Measurements from ENCODE around the gene UGT1A7. TPM values are rescaled to one million over a fixed set of nuclear protein-coding genes. Genes with fewer than 3 reads are reported as not detected.

The UGT1A7 gene
- polyA plus RNA-seq, 3 donors = not detected

DNA sequence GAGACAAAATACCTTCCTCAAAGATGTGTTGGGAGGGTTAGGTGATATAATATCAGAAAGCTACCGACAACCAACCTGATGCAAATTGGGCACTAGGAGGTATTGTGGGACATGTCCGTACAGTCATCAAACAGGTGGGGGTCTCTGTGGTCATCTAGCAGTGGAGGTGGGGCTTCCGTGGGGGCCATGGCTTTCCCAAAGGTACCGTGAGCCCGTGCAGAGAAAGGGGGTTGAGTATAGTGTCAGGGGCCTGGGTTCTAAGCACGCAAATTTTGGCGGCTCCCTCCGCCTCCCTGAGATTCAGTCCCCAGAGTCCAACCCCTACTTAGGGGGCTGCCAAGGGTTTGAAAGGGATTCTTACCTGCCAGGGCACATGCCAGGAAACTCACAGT lies 140.0 kb downstream of the UGT1A7 start:
- H4K20me1 ChIP-seq (ENCODE audit: insufficient read depth, low read length) = no peaks in the 10 kb centered on the region
- H3K9me3 ChIP-seq (replicated peaks in 1 of 2; ENCODE audit: control insufficient read depth in 1 of 2, insufficient read depth in 1 of 2, low read length in 2 of 2) = no peaks in the 10 kb centered on the region
- intact Hi-C loops (cut with micrococcal nuclease) = no loop called here
- H3K4me3 Mint-ChIP-seq = no peak overlapping the region
- H2AFZ ChIP-seq (ENCODE audit: insufficient read depth, low read depth, low read length, poor library complexity, severe bottlenecking) = no peak overlapping the region
- H3K4me1 Mint-ChIP-seq = peaks cover 7% of the 10 kb centered on the region
- H3K27ac Mint-ChIP-seq = no peak overlapping the region
- WGBS (ENCODE audit: insufficient coverage) = 100% methylated on average over 3 of the region's 8 CpGs
- H3K27ac ChIP-seq (ENCODE audit: low read depth in 1 of 2, low read length in 2 of 2) = no peak overlapping the region
- TF ChIP-seq, protein P1, sequence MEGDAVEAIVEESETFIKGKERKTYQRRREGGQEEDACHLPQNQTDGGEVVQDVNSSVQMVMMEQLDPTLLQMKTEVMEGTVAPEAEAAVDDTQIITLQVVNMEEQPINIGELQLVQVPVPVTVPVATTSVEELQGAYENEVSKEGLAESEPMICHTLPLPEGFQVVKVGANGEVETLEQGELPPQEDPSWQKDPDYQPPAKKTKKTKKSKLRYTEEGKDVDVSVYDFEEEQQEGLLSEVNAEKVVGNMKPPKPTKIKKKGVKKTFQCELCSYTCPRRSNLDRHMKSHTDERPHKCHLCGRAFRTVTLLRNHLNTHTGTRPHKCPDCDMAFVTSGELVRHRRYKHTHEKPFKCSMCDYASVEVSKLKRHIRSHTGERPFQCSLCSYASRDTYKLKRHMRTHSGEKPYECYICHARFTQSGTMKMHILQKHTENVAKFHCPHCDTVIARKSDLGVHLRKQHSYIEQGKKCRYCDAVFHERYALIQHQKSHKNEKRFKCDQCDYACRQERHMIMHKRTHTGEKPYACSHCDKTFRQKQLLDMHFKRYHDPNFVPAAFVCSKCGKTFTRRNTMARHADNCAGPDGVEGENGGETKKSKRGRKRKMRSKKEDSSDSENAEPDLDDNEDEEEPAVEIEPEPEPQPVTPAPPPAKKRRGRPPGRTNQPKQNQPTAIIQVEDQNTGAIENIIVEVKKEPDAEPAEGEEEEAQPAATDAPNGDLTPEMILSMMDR (IDR thresholded peaks at IDR 0.05) = no peak
- no peaks in the 10 kb centered on the region for H3K36me3 Mint-ChIP-seq
- H3K4me2 ChIP-seq (replicated peaks; ENCODE audit: extremely low read depth, low read length, poor library complexity, severe bottlenecking) = no peak overlapping the region
- no peaks in the 10 kb centered on the region for H3K79me2 ChIP-seq (ENCODE audit: insufficient read depth, low read length)
- H3K4me1 ChIP-seq (ENCODE audit: control insufficient read depth in 1 of 2, insufficient read depth in 2 of 2, low read length in 2 of 2) = peaks cover 4 to 8% of the 10 kb centered on the region in 2 donors
- H3K36me3 ChIP-seq (replicated peaks in 1 of 2; ENCODE audit: control insufficient read depth in 1 of 2, insufficient read depth in 2 of 2, low read length in 2 of 2) = no peaks in the 10 kb centered on the region
- H3K9ac ChIP-seq (ENCODE audit: insufficient read depth, low read length, poor library complexity, severe bottlenecking) = no peak overlapping the region
- no peak overlapping the region for H3K4me3 ChIP-seq (replicated peaks in 1 of 3; ENCODE audit: low read depth in 2 of 3, low read length in 3 of 3)
- DNase-seq = no peak
- H3K27me3 Mint-ChIP-seq (ENCODE audit: low read depth in 3 of 3) = peaks cover 3 to 6% (median 3%) of the 10 kb centered on the region in 3 donors
- peaks cover 0 to 6% (median 0%) of the 10 kb centered on the region in 7 donors for H3K9me3 Mint-ChIP-seq
- no peaks in the 10 kb centered on the region for H3K27me3 ChIP-seq (ENCODE audit: control insufficient read depth in 2 of 2, insufficient read depth in 2 of 2, low read length in 2 of 2)

DNA sequence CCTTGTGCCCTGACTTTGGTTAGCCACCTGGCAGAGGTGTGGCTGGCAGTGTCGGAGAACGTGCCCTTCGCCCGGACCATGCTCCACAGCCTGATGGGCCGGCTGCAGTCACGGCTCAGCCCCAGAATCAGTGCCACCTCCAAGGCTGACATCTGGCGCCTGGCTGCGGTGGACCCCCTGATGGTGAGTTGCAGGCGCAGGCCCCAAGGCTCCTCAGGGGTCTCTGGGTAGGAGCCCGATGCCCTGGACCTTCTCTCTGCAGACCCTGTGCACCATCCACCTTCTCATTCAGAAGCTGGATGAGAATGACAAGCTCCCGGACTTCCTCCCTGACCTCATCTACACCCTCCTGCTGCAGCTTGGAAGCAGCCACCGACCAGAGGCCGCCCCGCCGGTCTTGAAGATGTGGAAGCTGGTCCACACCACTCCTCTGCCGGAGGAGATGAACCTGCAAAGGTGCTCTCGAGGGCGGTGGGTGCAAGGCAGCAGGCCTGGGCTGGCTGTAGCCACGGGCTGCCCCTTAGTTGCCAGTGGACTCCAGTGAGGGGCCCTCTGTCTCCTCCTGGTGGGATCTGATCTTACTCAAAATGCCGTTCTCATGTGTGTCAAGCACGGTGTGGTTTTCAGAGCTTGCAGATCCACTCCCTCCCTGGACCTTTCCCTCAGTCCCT lies 140.5 kb downstream of the UGT1A7 start:
- no peak for DNase-seq
- peaks cover 7% of the 10 kb centered on the region for H3K4me1 Mint-ChIP-seq
- Histone ChIP-seq H3K9ac (ENCODE audit: insufficient read depth, low read length, poor library complexity, severe bottlenecking) (no peak overlapping the region), H3K9me3 (replicated peaks in 1 of 2; ENCODE audit: control insufficient read depth in 1 of 2, insufficient read depth in 1 of 2, low read length in 2 of 2) (no peaks in the 10 kb centered on the region), H2AFZ (ENCODE audit: insufficient read depth, low read depth, low read length, poor library complexity, severe bottlenecking) (no peak overlapping the region), H3K4me2 (replicated peaks; ENCODE audit: extremely low read depth, low read length, poor library complexity, severe bottlenecking) (no peak overlapping the region), H4K20me1 (ENCODE audit: insufficient read depth, low read length) (no peaks in the 10 kb centered on the region), H3K79me2 (ENCODE audit: insufficient read depth, low read length) (no peaks in the 10 kb centered on the region), H3K27me3 (ENCODE audit: control insufficient read depth in 2 of 2, insufficient read depth in 2 of 2, low read length in 2 of 2) (no peaks in the 10 kb centered on the region), H3K36me3 (replicated peaks in 1 of 2; ENCODE audit: control insufficient read depth in 1 of 2, insufficient read depth in 2 of 2, low read length in 2 of 2) (no peaks in the 10 kb centered on the region), H3K27ac (ENCODE audit: low read depth in 1 of 2, low read length in 2 of 2) (no peak overlapping the region), H3K4me1 (ENCODE audit: control insufficient read depth in 1 of 2, insufficient read depth in 2 of 2, low read length in 2 of 2) (peaks cover 4 to 8% of the 10 kb centered on the region in 2 donors), H3K4me3 (replicated peaks in 1 of 3; ENCODE audit: low read depth in 2 of 3, low read length in 3 of 3) (no peak overlapping the region)
- H3K9me3 Mint-ChIP-seq = peaks cover 0 to 7% (median 0%) of the 10 kb centered on the region in 7 donors
- intact Hi-C loops (cut with micrococcal nuclease) = no loop called here
- 94% methylated on average over 21 of the region's 21 CpGs for WGBS (ENCODE audit: insufficient coverage)
- no peak overlapping the region for H3K4me3 Mint-ChIP-seq
- TF ChIP-seq, protein P1 (IDR thresholded peaks at IDR 0.05) = no peak
- no peaks in the 10 kb centered on the region for H3K36me3 Mint-ChIP-seq
- no peak overlapping the region for H3K27ac Mint-ChIP-seq
- peaks cover 3 to 6% (median 4%) of the 10 kb centered on the region in 3 donors for H3K27me3 Mint-ChIP-seq (ENCODE audit: low read depth in 3 of 3)

Other genes with a start within 250 kb of the UGT1A7 start
- 10 to 100 TPM in 1 of 3 donors, 1 to 10 TPM in 2; 4.0 to 13.5 (median 5.1) TPM for gene USP40, start 115.1 kb upstream of the UGT1A7 start, polyA plus RNA-seq
- gene UGT1A8, start 64.3 kb upstream of the UGT1A7 start, polyA plus RNA-seq = not detected
- gene UGT1A10, start 45.5 kb upstream of the UGT1A7 start, polyA plus RNA-seq = not detected
- not detected for gene UGT1A9, start 10.0 kb upstream of the UGT1A7 start, polyA plus RNA-seq
- not detected for gene UGT1A6, start 11.0 kb downstream of the UGT1A7 start, polyA plus RNA-seq
- gene UGT1A5, start 31.0 kb downstream of the UGT1A7 start, polyA plus RNA-seq = not detected
- not detected for gene UGT1A4, start 36.8 kb downstream of the UGT1A7 start, polyA plus RNA-seq
- not detected for gene UGT1A3, start 47.1 kb downstream of the UGT1A7 start, polyA plus RNA-seq
- gene UGT1A1, start 78.4 kb downstream of the UGT1A7 start, polyA plus RNA-seq = not detected
- not detected for gene MROH2A, start 96.4 kb downstream of the UGT1A7 start, polyA plus RNA-seq
- gene HJURP, start 172.6 kb downstream of the UGT1A7 start, polyA plus RNA-seq = not detected
- gene TRPM8, start 235.5 kb downstream of the UGT1A7 start, polyA plus RNA-seq = not detected

Data from CD14-positive monocyte (primary cell).